ENCODE results near the gene RFX3. TPM values are rescaled to one million over a fixed set of nuclear protein-coding genes. Genes with fewer than 3 reads are reported as not detected.

The RFX3 gene
- total RNA-seq, 1 donor from 2014 or later, result 11.8 TPM

- H3K4me3 ChIP-seq, result no peak overlapping the region
- intact Hi-C loops (cut with DNase I), result no loop called here
Observed at GRCh38 chr9:3367185-3367584, 158.6 kb downstream of the RFX3 start.

DNA sequence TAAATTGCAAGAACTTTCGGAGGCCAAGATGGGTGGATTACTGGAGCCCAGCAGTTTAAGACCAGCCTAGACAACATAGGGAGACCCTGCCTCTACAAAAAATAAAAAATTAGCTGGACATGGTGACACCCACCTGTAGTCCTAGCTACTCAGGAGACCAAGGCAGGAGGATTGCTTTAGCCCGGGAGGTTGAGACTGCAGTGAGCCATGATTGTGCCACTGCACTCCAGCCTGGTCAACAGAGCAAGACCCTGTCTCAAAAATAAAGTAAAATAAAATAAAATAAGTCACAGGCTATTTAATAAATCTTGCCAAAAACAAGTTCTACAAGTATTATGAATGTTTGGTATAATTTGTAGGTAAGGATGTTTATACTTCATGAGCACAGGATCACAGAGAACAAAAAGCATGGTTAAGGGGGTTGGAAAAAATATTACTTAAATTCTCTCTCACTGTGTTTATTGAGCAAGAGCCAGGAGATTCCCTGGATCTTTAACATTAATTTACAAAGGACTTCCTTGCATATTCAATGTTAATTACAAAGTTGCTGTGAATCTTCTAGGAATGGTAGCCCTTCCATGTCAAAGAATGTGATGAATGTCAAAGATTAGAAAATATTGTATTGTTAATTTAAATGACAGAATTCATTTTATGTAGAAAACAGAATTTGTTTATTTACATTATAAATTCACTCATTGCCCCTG lies 164.0 kb downstream of the RFX3 start:
- Histone ChIP-seq H3K4me3 (no peak overlapping the region), H3K4me1 (no peaks in the 10 kb centered on the region), H3K27ac (no peak overlapping the region), H3K27me3 (no peaks in the 10 kb centered on the region), H3K9me3 (no peaks in the 10 kb centered on the region), H3K36me3 (no peaks in the 10 kb centered on the region)
- TF ChIP-seq, protein P1, sequence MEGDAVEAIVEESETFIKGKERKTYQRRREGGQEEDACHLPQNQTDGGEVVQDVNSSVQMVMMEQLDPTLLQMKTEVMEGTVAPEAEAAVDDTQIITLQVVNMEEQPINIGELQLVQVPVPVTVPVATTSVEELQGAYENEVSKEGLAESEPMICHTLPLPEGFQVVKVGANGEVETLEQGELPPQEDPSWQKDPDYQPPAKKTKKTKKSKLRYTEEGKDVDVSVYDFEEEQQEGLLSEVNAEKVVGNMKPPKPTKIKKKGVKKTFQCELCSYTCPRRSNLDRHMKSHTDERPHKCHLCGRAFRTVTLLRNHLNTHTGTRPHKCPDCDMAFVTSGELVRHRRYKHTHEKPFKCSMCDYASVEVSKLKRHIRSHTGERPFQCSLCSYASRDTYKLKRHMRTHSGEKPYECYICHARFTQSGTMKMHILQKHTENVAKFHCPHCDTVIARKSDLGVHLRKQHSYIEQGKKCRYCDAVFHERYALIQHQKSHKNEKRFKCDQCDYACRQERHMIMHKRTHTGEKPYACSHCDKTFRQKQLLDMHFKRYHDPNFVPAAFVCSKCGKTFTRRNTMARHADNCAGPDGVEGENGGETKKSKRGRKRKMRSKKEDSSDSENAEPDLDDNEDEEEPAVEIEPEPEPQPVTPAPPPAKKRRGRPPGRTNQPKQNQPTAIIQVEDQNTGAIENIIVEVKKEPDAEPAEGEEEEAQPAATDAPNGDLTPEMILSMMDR (IDR thresholded peaks at IDR 0.05), result no peak
- TF ChIP-seq POLR2A (IDR thresholded peaks at IDR 0.05), result no peak
- TF ChIP-seq POLR2AphosphoS5 (IDR thresholded peaks at IDR 0.05; ENCODE audit: insufficient read depth in 1 of 2, low read depth in 1 of 2), result no peak
- DNase-seq (ENCODE audit: extremely low spot score in 2 of 2), result no peak
- intact Hi-C loops (cut with DNase I), result no loop called here

More at GRCh38 chr9:3367185-3367584, 158.6 kb downstream of the RFX3 start:
- no peak for TF ChIP-seq POLR2A (IDR thresholded peaks at IDR 0.05)
- TF ChIP-seq, protein P1 (IDR thresholded peaks at IDR 0.05), result no peak
- TF ChIP-seq POLR2AphosphoS5 (IDR thresholded peaks at IDR 0.05; ENCODE audit: insufficient read depth in 1 of 2, low read depth in 1 of 2), result no peak
- H3K9me3 ChIP-seq, result no peaks in the 10 kb centered on the region
- no peak overlapping the region for H3K27ac ChIP-seq
- no peaks in the 10 kb centered on the region for H3K36me3 ChIP-seq
- H3K4me1 ChIP-seq, result no peaks in the 10 kb centered on the region
- no peaks in the 10 kb centered on the region for H3K27me3 ChIP-seq
- no peak for DNase-seq (ENCODE audit: extremely low spot score in 2 of 2)

DNA sequence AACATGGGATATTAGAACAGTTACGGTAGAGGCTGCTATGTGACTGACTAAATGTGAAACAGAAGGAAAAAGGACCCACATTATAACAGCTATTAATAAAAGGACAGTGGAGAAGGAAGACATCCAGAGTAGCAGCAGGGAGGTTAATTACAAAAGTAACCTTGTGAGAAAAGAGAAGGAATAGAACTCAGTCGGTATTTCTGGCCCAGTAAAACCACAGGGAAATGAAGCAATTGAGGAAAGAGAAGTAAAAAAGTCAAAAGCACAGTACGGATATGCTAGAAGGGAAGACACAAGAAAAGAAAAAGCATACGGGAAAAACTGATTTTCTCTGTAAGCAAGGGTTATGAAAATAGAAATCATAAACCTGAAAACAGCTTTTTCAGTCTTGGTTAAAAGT lies 164.7 kb downstream of the RFX3 start:
- no peaks in the 10 kb centered on the region for H3K9me3 ChIP-seq
- H3K27me3 ChIP-seq, result no peaks in the 10 kb centered on the region
- H3K27ac ChIP-seq, result no peak overlapping the region
- TF ChIP-seq POLR2AphosphoS5 (IDR thresholded peaks at IDR 0.05; ENCODE audit: insufficient read depth in 1 of 2, low read depth in 1 of 2) (no peak), POLR2A (IDR thresholded peaks at IDR 0.05) (no peak)
- TF ChIP-seq, protein P1 (IDR thresholded peaks at IDR 0.05), result no peak
- H3K4me1 ChIP-seq, result no peaks in the 10 kb centered on the region
- no peak overlapping the region for H3K4me3 ChIP-seq
- no peak for DNase-seq (ENCODE audit: extremely low spot score in 2 of 2)
- intact Hi-C loops (cut with DNase I), result no loop called here
- H3K36me3 ChIP-seq, result no peaks in the 10 kb centered on the region

DNA sequence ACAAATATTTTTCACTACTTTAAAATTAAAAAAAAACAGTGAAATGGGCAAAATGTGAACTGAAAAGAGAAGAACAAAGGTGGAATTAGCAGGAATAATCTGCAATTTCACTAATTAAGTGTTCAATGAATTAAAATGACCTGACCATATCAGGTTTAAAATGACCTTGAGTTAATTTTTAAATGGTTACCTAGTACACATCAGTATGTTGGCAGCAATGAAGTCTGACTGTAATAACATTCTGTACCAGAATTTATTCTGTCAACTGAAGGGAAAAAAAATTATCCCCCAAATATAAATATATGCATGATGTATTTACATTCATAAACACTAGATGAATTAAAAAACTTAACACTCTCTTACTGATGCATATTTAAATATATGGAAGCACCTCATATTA lies 165.6 kb downstream of the RFX3 start:
- no peaks in the 10 kb centered on the region for H3K4me1 ChIP-seq

DNA sequence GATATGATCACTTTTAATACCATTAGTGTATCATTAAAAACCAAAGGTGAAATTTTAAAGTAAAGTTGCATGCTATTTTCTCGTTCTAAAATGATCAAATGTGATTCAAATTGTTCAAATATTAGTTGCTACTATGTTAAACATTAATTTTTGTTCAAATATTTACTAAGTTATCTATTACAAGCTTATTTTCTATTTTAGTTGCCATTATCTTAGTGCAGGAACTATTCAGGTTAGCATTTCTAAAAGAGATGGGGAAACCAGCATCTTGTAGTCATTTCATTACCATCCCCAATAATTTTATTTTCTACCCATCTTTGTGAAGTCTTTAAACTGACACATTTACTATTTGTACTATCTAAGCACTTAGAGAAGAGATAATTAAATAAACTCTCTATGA lies 166.0 kb downstream of the RFX3 start:
- Histone ChIP-seq H3K4me1 (no peaks in the 10 kb centered on the region), H3K27me3 (no peaks in the 10 kb centered on the region), H3K27ac (no peak overlapping the region), H3K4me3 (no peak overlapping the region), H3K9me3 (no peaks in the 10 kb centered on the region), H3K36me3 (no peaks in the 10 kb centered on the region)
- intact Hi-C loops (cut with DNase I), result no loop called here
- DNase-seq (ENCODE audit: extremely low spot score in 2 of 2), result no peak
- TF ChIP-seq POLR2A (IDR thresholded peaks at IDR 0.05) (no peak), POLR2AphosphoS5 (IDR thresholded peaks at IDR 0.05; ENCODE audit: insufficient read depth in 1 of 2, low read depth in 1 of 2) (no peak)
- TF ChIP-seq, protein P1 (IDR thresholded peaks at IDR 0.05), result no peak

More for the DNA sequence above, 165.6 kb downstream of the RFX3 start:
- Histone ChIP-seq H3K27ac (no peak overlapping the region), H3K36me3 (no peaks in the 10 kb centered on the region), H3K4me3 (no peak overlapping the region), H3K9me3 (no peaks in the 10 kb centered on the region), H3K27me3 (no peaks in the 10 kb centered on the region)
- TF ChIP-seq POLR2A (IDR thresholded peaks at IDR 0.05), result no peak
- TF ChIP-seq, protein P1 (IDR thresholded peaks at IDR 0.05), result no peak
- no peak for TF ChIP-seq POLR2AphosphoS5 (IDR thresholded peaks at IDR 0.05; ENCODE audit: insufficient read depth in 1 of 2, low read depth in 1 of 2)
- DNase-seq (ENCODE audit: extremely low spot score in 2 of 2), result no peak
- intact Hi-C loops (cut with DNase I), result no loop called here
